NOMO-1 (cell line): ENCODE results near the gene LIMS2.

Experiments used
- DNase-seq, 2 experiments: peaks; one replicate each; lab custom pipeline; 2025; ENCODE audit not compliant: unreplicated experiment in 2 of 2; lab: John Stamatoyannopoulos, UW

LIMS2 gene

GRCh38 chr2:127675331-127676261 lies at the start of gene LIMS2:
LIMS2 (minus strand) TSS chr2:127675530; CDS start chr2:127675024, 506 bp downstream.
- DNase-seq = no peak

GRCh38 chr2:127722807-127723206 lies 47.5 kb upstream of the LIMS2 start:
- no peak for DNase-seq

- DNase-seq = no peak
Measured at GRCh38 chr2:127721978-127722355, 46.6 kb upstream of the LIMS2 start.

- DNase-seq = no peak
Measured at GRCh38 chr2:127721311-127721977, 46.1 kb upstream of the LIMS2 start.

GRCh38 chr2:127719301-127720218 lies 44.2 kb upstream of the LIMS2 start:
- DNase-seq = no peak

GRCh38 chr2:127718271-127718670 lies 42.9 kb upstream of the LIMS2 start:
- no peak for DNase-seq

- DNase-seq = no peak
Measured at GRCh38 chr2:127715778-127716449, 40.6 kb upstream of the LIMS2 start.

- DNase-seq = no peak
Measured at GRCh38 chr2:127713562-127713961, 38.2 kb upstream of the LIMS2 start.

GRCh38 chr2:127712999-127713398 lies 37.7 kb upstream of the LIMS2 start:
- DNase-seq = peak in 1 of 2 experiments; percentile 12

GRCh38 chr2:127709336-127709735 lies 34.0 kb upstream of the LIMS2 start:
- DNase-seq = no peak

GRCh38 chr2:127707890-127708648 lies 32.7 kb upstream of the LIMS2 start:
- DNase-seq = no peak

- no peak for DNase-seq
Measured at GRCh38 chr2:127706215-127706990, 31.1 kb upstream of the LIMS2 start.

- peak in 1 of 2 experiments; percentile 19 for DNase-seq
Measured at GRCh38 chr2:127705391-127706065, 30.2 kb upstream of the LIMS2 start.

GRCh38 chr2:127704641-127705390 lies 29.5 kb upstream of the LIMS2 start:
- no peak for DNase-seq

GRCh38 chr2:127703282-127703681 lies 28.0 kb upstream of the LIMS2 start:
- no peak for DNase-seq

GRCh38 chr2:127702395-127703009 lies 27.2 kb upstream of the LIMS2 start:
- no peak for DNase-seq
